GM23248 (cell line): Measurements from ENCODE around the gene KLHL22. TPM values are rescaled to one million over a fixed set of nuclear protein-coding genes. Genes with fewer than 3 reads are reported as not detected.

Experiments
- DNase-seq: peaks from one replicate; pipeline ENCODE4 v3.0.0-alpha.2; 2015
- H2AFZ ChIP-seq: fragments of 200-600 bp; sonication (generic); 2 replicates; pipeline ENCODE4 v1.6.1; 2016; ENCODE audit warnings: antibody characterized with exemption
- H3F3A ChIP-seq: fragments of 200-600 bp; sonication (generic); 2 replicates; pipeline ENCODE4 v1.6.1; 2016; ENCODE audit warnings: mild to moderate bottlenecking, antibody characterized with exemption, mixed run types; ENCODE audit not compliant: insufficient read depth
- H3K27ac ChIP-seq: fragments of 200-600 bp; sonication (generic); 2 replicates; pipeline ENCODE4 v1.5.1; 2016; ENCODE audit warnings: mild to moderate bottlenecking
- H3K27me3 ChIP-seq: fragments of 200-600 bp; sonication (generic); replicated peaks from 2 replicates; pipeline ENCODE4 v1.6.1; 2016; ENCODE audit warnings: mild to moderate bottlenecking; ENCODE audit not compliant: insufficient read depth
- H3K36me3 ChIP-seq: fragments of 200-600 bp; sonication (generic); 2 replicates; pipeline ENCODE4 v1.6.1; 2016; ENCODE audit warnings: low read depth, mild to moderate bottlenecking
- H3K4me1 ChIP-seq: fragments of 200-600 bp; sonication (generic); 2 replicates; pipeline ENCODE4 v1.6.1; 2016; ENCODE audit warnings: mild to moderate bottlenecking; ENCODE audit not compliant: insufficient read depth
- H3K4me2 ChIP-seq: fragments of 200-600 bp; sonication (generic); one replicate; pipeline ENCODE4 v1.6.1; 2016; ENCODE audit warnings: mild to moderate bottlenecking; ENCODE audit not compliant: unreplicated experiment
- H3K4me3 ChIP-seq: fragments of 200-600 bp; sonication (generic); 2 replicates; pipeline ENCODE4 v1.5.1; 2016; ENCODE audit warnings: mild to moderate bottlenecking
- H3K79me2 ChIP-seq: fragments of 200-600 bp; sonication (generic); 2 replicates; pipeline ENCODE4 v1.6.1; 2016; ENCODE audit warnings: mild to moderate bottlenecking; ENCODE audit not compliant: insufficient read depth
- H3K9ac ChIP-seq: fragments of 200-600 bp; sonication (generic); 2 replicates; pipeline ENCODE4 v1.6.1; 2016; ENCODE audit warnings: mild to moderate bottlenecking
- H3K9me2 ChIP-seq: fragments of 200-600 bp; sonication (generic); 2 replicates; pipeline ENCODE4 v1.6.1; 2016; ENCODE audit warnings: mixed run types, mild to moderate bottlenecking, moderate library complexity; ENCODE audit not compliant: insufficient read depth
- H3K9me3 ChIP-seq: fragments of 200-600 bp; sonication (generic); one replicate; pipeline ENCODE4 v1.6.1; 2017; ENCODE audit warnings: low read depth
- H4K20me1 ChIP-seq: fragments of 200-600 bp; sonication (generic); 2 replicates; pipeline ENCODE4 v1.6.0; 2016; ENCODE audit not compliant: insufficient read depth
- EZH2 ChIP-seq: fragments of 200-600 bp; sonication (generic); IDR thresholded peaks from 2 replicates; pipeline ENCODE4 v1.6.1; 2018; ENCODE audit warnings: antibody characterized with exemption, mild to moderate bottlenecking; ENCODE audit not compliant: insufficient read depth, poor library complexity, severe bottlenecking
- EZH2phosphoT487 ChIP-seq: fragments of 200-600 bp; sonication (generic); IDR thresholded peaks from 2 replicates; pipeline ENCODE4 v1.6.1; 2018; ENCODE audit warnings: antibody characterized with exemption, moderate library complexity, mild to moderate bottlenecking, low read depth; ENCODE audit not compliant: insufficient read depth
- whole genome bisulfite sequencing, 2 experiments: methylation state at CpG; one replicate each; pipeline ENCODE4 v1.1.6; 2015 to 2017; ENCODE audit warnings: low lambda C conversion rate in 2 of 2, low coverage in 1 of 2; ENCODE audit errors: missing lambda C conversion rate in 2 of 2; 5-methylcytosine and 5-hydroxymethylcytosine counted together
- in situ Hi-C: fragments of 300-500 bp; cut with MboI; formaldehyde crosslinking; loops from 2 replicates; pipeline ENCODE4 v1.15.0; 2020
- polyA plus RNA-seq: library from polyadenylated mRNA; unstranded; fragments of >200 nt; fragmentation: Nextera tagmentation; extraction: Ambion mirVana; gene quantifications from 2 replicates; pipeline ENCODE4 v1.2.1, GENCODE V29; 2016
- total RNA-seq: library from RNA; depleted of rRNA; stranded (reverse); fragments of >200 nt; shearing (Covaris generic); gene quantifications from 2 replicates; pipeline ENCODE4 v1.2.3, GENCODE V29; 2014

The KLHL22 gene
- total and polyA plus RNA-seq, 2 experiments from 2014 or later: 19.0 to 41.3 TPM

DNA sequence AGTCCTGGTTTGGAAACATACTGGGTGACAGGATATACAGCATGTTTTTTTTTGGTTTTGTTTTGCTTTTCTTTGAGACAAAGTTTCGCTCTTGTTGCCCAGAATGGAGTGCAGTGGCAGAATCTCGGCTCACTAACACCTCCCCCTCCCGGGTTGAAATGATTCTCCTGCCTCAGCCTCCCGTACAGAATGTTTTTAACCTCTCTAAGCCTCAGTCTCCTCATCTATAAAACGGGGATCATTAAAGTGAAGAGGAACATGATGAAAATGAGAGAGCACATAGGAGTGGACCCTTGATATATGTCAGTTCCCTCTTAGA is 29.9 kb downstream of the KLHL22 start:
- no peak for TF ChIP-seq EZH2phosphoT487
- no peak for TF ChIP-seq EZH2
- H3K79me2 ChIP-seq: no peaks in the 10 kb centered on the region
- no peak overlapping the region for H3K9ac ChIP-seq
- no peak overlapping the region for H3K4me3 ChIP-seq
- no peak for DNase-seq
- H3K9me3 ChIP-seq: no peaks in the 10 kb centered on the region
- 0 out of 2 replicates have a peak, but pooled peaks cover 15% of the 10 kb centered on the region for H3K36me3 ChIP-seq
- in situ Hi-C loops: no loop called here
- no peak overlapping the region for H2AFZ ChIP-seq
- no peaks in the 10 kb centered on the region for H3K4me1 ChIP-seq
- no peaks in the 10 kb centered on the region for H3K9me2 ChIP-seq
- H4K20me1 ChIP-seq: no peaks in the 10 kb centered on the region
- no peaks in the 10 kb centered on the region for H3K27me3 ChIP-seq
- 72 to 73% methylated on average over 5 of the region's 5 CpGs for WGBS, 2 experiments
- H3K27ac ChIP-seq: no peak overlapping the region
- H3K4me2 ChIP-seq: no peak overlapping the region
- no peaks in the 10 kb centered on the region for H3F3A ChIP-seq

- Histone ChIP-seq H3K27ac (no peak overlapping the region), H3K36me3 (0 out of 2 replicates have a peak, but pooled peaks cover 11% of the 10 kb centered on the region), H3K9me3 (no peaks in the 10 kb centered on the region), H3K9me2 (no peaks in the 10 kb centered on the region), H3K27me3 (no peaks in the 10 kb centered on the region), H3F3A (no peaks in the 10 kb centered on the region), H3K4me1 (no peaks in the 10 kb centered on the region), H3K79me2 (no peaks in the 10 kb centered on the region), H4K20me1 (no peaks in the 10 kb centered on the region), H3K9ac (no peak overlapping the region), H2AFZ (no peak overlapping the region), H3K4me2 (no peak overlapping the region), H3K4me3 (no peak overlapping the region)
- TF ChIP-seq EZH2phosphoT487 (no peak), EZH2 (no peak)
- 92 to 93% methylated on average over 32 of the region's 32 CpGs for WGBS, 2 experiments
- in situ Hi-C loops: no loop called here
- DNase-seq: no peak
Observed at GRCh38 chr22:20464912-20465758, 30.5 kb downstream of the KLHL22 start.

- H3K4me2 ChIP-seq: no peak overlapping the region
- in situ Hi-C loops: no loop called here
- no peak overlapping the region for H3K27ac ChIP-seq
- no peaks in the 10 kb centered on the region for H3F3A ChIP-seq
- H3K79me2 ChIP-seq: no peaks in the 10 kb centered on the region
- H3K9me3 ChIP-seq: no peaks in the 10 kb centered on the region
- H2AFZ ChIP-seq: no peak overlapping the region
- no peaks in the 10 kb centered on the region for H3K4me1 ChIP-seq
- no peak overlapping the region for H3K4me3 ChIP-seq
- no peak for DNase-seq
- no peaks in the 10 kb centered on the region for H3K27me3 ChIP-seq
- no peak for TF ChIP-seq EZH2
- TF ChIP-seq EZH2phosphoT487: no peak
- H3K9me2 ChIP-seq: no peaks in the 10 kb centered on the region
- whole genome bisulfite sequencing, 2 experiments: 77 to 79% methylated on average over 11 of the region's 11 CpGs
- 0 out of 2 replicates have a peak, but pooled peaks cover 11% of the 10 kb centered on the region for H3K36me3 ChIP-seq
- no peak overlapping the region for H3K9ac ChIP-seq
- no peaks in the 10 kb centered on the region for H4K20me1 ChIP-seq
Observed at GRCh38 chr22:20464096-20464614, 31.4 kb downstream of the KLHL22 start.

DNA sequence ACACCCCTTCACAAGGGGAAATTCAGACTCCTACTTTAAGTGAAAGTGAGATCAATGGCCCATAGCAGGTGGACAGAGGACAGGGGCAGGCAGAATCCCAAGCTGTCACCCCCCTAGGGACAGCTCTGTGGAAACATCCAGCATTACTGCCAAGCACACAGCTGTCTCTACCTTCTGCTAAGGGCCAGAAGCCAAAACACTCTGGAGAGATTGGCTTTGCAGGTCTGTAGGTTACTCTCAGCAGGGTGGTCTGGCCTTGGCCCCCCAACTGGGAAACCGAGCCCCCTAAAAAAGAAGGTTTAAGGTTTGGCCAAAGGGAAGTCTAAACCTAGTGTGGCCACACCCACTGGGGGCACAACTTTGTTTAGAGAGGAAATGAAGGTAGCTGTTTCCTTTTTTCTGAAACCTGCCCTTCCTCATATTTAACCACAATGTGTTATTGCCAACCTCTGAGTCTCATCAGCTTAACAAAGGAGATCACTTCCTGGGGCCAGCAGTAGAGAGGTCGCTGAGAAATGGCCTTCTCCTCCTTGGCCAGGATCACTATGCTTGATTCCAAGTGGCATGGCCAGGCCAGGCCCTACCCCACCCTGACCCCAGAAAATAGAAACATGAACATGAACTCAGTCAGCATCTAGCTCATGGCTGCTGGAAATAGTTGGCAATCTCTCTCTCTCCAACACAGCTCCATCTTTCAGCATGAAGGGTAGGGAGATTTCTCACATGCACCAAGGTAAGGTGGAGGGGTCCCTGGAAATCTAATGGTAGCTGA is 32.1 kb downstream of the KLHL22 start:
- no peaks in the 10 kb centered on the region for H3K9me3 ChIP-seq
- no peak for DNase-seq
- WGBS, 2 experiments: 52 to 58% methylated on average over 2 of the region's 2 CpGs
- H2AFZ ChIP-seq: no peak overlapping the region
- no peaks in the 10 kb centered on the region for H3K79me2 ChIP-seq
- no peak overlapping the region for H3K27ac ChIP-seq
- no peak overlapping the region for H3K4me3 ChIP-seq
- H3K36me3 ChIP-seq: 0 out of 2 replicates have a peak, but pooled peaks cover 7% of the 10 kb centered on the region
- H4K20me1 ChIP-seq: no peaks in the 10 kb centered on the region
- no peaks in the 10 kb centered on the region for H3K27me3 ChIP-seq
- TF ChIP-seq EZH2phosphoT487: no peak
- TF ChIP-seq EZH2: no peak
- no peak overlapping the region for H3K9ac ChIP-seq
- H3K9me2 ChIP-seq: no peaks in the 10 kb centered on the region
- H3K4me1 ChIP-seq: no peaks in the 10 kb centered on the region
- in situ Hi-C loops: no loop called here
- H3K4me2 ChIP-seq: no peak overlapping the region
- no peaks in the 10 kb centered on the region for H3F3A ChIP-seq
